GM12865 (cell line): ENCODE results near the gene PUS1.

ENCODE experiments used
- DNase-seq: peaks from one replicate; pipeline ENCODE4 v3.0.0; 2010; ENCODE audit warnings: low read depth
- H3K4me3 ChIP-seq: 2 replicates; pipeline ENCODE4 v1.5.1; 2011; ENCODE audit warnings: mild to moderate bottlenecking, low read depth, low read length, control low read depth
- TF ChIP-seq, protein P1 (sequence below): IDR thresholded peaks from 2 replicates; pipeline ENCODE4 v1.5.1; 2011; ENCODE audit warnings: low read length, control low read depth, low read depth, inconsistent platforms; ENCODE audit not compliant: insufficient read depth; ENCODE audit errors: missing control alignments

Gene PUS1

DNA sequence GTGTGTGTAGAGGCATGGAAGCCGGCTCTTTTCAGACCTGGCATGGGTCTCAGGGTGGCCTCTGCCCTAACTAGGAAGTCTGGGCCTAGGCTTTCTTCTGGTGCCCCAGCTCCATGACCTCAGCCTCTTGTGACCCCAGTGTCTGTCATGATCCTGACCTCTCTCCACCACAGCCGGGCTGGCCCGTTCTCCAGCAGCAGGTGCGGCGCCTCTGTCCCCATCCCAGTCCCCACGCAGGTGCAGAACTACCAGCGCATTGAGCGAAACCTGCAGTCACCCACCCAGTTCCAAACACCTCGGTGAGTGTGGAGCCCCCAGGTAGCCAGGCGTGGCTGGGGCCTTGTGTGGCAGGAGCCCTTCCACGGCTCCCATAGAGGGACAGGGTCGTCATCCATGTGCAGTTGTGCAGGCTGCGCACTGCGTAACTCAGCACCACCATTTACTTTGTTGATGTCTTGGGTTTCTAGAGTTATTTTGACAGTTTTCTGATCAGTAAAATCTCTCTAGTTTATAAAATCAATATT, 14.8 kb upstream of the PUS1 start:
- TF ChIP-seq, protein P1, sequence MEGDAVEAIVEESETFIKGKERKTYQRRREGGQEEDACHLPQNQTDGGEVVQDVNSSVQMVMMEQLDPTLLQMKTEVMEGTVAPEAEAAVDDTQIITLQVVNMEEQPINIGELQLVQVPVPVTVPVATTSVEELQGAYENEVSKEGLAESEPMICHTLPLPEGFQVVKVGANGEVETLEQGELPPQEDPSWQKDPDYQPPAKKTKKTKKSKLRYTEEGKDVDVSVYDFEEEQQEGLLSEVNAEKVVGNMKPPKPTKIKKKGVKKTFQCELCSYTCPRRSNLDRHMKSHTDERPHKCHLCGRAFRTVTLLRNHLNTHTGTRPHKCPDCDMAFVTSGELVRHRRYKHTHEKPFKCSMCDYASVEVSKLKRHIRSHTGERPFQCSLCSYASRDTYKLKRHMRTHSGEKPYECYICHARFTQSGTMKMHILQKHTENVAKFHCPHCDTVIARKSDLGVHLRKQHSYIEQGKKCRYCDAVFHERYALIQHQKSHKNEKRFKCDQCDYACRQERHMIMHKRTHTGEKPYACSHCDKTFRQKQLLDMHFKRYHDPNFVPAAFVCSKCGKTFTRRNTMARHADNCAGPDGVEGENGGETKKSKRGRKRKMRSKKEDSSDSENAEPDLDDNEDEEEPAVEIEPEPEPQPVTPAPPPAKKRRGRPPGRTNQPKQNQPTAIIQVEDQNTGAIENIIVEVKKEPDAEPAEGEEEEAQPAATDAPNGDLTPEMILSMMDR, result no peak
- no peak for DNase-seq
- no peak overlapping the region for H3K4me3 ChIP-seq

DNA sequence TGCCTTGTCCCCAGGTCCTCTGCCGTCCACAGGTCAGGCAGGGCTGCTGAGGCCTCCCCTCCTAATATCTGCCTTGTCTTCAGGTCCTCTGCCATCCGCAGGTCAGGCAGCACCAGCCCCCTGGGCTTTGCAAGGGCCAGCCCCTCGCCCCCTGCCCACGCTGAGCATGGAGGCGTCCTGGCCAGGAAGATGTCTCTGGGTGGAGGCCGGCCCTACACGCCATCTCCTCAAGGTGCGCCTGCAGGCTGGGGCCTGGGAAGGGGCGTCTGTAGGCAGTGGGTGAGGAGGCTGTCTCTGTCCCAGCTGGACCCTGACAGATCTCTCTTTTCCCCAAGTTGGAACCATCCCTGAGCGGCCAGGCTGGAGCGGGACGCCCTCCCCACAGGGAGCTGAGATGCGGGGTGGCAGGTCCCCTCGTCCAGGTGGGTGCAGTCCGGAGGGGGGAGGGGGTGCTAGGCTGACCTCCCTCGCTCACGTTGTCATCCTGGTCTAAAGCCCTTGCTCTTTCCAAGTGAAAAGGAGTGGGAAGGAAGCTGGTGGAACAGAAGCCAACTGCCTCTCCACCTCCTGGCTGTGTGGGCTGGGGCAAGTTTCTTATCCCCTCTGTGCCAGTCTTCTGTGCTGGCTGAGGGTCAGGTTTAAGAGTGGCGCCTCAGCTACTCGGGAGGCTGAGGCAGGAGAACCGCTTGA, 13.9 kb upstream of the PUS1 start:
- H3K4me3 ChIP-seq, result no peak overlapping the region
- TF ChIP-seq, protein P1, result no peak
- DNase-seq, result no peak

DNA sequence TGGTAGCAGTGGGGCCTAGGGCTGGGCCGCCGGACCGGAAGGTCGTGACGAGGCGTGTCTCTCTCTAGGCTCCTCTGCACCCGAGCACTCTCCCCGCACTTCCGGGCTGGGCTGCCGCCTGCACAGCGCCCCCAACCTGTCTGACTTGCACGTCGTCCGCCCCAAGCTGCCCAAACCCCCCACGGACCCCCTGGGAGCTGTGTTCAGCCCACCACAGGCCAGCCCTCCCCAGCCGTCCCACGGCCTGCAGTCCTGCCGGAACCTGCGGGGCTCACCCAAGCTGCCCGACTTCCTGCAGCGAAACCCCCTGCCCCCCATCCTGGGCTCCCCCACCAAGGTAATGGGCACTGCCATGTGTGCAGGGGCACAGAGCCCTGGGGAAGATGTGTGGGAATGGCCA, 13.3 kb upstream of the PUS1 start:
- DNase-seq, result no peak
- TF ChIP-seq, protein P1, result no peak
- H3K4me3 ChIP-seq, result no peak overlapping the region

DNA sequence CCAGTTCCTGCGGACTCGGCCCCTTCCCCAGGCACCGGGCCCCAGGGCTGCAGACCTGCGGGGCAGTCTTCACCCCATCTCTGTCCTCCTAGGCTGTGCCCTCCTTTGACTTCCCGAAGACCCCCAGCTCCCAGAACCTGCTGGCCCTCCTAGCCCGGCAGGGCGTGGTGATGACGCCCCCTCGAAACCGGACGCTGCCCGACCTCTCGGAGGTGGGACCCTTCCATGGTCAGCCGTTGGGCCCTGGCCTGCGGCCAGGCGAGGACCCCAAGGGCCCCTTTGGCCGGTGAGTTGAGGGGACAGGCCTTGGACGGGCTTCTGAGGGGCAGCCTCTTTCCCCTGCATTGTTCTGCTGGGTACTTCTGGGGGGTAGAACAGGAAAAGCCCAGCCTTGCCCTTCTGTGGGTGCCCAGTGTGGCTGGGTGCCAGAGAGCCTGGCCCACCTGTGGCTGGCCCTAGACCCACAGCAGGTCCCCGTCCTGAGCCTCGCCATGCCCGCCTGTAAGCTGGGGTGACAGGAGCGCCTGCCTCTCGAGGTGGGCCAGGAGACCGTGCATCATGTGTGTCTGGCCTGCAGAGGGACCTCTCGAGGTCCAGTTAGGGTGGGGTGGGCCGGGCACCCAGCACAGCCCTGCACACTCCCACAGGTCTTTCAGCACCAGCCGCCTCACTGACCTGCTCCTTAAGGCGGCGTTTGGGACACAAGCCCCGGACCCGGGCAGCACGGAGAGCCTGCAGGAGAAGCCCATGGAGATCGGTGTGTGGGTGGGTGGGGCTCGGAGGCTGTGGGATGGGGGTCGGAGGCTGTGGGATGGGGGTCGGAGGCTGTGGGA, 12.6 kb upstream of the PUS1 start:
- H3K4me3 ChIP-seq, result no peak overlapping the region
- no peak for DNase-seq
- TF ChIP-seq, protein P1, result no peak

DNA sequence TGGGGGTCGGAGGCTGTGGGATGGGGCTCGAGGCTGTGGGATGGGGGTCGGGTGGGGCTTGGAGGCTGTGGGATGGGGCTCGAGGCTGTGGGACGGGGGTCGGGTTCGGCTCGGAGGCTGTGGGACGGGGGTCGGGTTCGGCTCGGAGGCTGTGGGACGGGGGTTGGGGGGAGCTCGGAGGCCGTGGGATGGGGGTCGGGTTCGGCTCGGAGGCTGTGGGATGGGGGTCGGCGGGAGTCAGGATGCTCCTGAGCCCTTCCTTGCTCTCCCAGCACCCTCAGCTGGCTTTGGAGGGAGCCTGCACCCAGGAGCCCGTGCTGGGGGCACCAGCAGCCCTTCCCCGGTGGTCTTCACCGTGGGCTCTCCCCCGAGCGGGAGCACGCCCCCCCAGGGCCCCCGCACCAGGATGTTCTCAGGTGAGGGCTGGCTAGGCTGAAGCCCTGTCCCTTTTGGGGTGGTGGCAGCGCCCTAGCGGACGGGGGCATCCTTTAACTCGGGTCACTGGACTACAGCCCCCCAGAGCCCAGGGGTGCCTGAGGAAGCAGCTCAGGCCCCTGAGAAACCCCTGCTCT, 11.9 kb upstream of the PUS1 start:
- TF ChIP-seq, protein P1, result no peak
- H3K4me3 ChIP-seq, result no peak overlapping the region
- DNase-seq, result no peak

DNA sequence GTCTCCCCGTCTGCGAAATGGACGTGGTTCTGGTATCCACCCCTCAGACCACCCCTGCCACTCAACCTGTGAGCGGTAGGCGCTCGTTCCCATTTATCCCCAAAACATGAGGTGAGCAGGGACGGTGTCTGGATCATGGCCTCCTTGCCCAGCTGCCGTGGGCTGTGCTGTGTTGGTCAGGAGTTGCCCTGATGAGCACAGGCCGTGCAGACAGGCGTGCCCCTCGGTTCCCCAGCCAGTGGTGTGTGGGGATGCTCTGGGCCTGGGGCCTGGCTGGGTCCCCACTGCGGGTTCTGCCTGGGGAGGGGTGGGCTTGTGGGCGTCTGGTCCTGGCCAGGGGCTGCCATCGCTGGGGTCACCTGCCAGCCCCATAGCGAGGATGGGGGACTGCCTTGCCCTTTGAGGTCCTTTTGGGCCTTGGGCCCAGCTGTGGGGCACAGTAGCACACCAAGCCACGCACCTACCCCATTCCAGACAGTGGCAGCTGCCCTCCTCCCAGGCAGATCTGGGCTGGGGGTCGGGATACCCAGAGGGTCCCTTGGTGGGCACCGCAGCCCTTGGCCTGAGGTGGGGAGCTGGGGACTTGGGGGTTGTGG, 11.3 kb upstream of the PUS1 start:
- TF ChIP-seq, protein P1, result no peak
- DNase-seq, result no peak

More for the DNA sequence above, 11.3 kb upstream of the PUS1 start:
- H3K4me3 ChIP-seq, result no peak overlapping the region
